ENCODE results near the gene KLK12. TPM values are rescaled to one million over a fixed set of nuclear protein-coding genes. Genes with fewer than 3 reads are reported as not detected.

Gene KLK12
- total RNA-seq, 1 donor from 2014 or later: not detected

- no peak for DNase-seq (ENCODE audit: low spot score in 2 of 2, unreplicated experiment in 2 of 2)
- H3K4me3 Mint-ChIP-seq: no peak overlapping the region
- no peaks in the 10 kb centered on the region for H3K36me3 Mint-ChIP-seq
Measured at GRCh38 chr19:50982186-50982585, 52.6 kb downstream of the KLK12 start.

DNA sequence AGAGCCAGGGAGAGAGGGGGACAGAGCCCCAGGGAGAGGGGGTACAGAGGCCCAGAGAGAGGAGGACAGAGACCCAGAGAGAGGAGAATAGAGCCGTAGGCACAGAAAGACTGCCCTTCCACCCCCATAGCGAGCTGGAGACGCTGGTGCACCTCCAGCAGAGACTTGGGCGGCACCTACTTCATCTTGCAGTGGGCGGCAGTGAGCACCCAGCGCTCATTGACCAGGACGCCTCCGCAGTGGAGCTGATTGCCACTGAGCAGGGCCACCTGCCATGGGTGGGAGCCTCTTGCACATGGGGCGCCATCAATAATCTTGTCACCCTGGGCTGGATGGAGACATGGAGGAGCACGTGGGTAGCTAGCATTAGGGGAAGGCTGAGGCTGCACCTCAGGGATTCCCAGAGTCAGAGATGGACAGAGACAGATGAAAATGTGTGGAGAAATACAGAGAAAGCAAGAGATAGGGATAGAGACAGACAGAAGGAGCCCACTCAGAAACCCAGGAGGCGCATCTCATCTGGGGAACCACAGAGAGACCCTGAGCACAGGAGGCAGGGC is 53.1 kb downstream of the KLK12 start:
- Mint-ChIP-seq H3K4me3 (no peak overlapping the region), H3K36me3 (no peaks in the 10 kb centered on the region), H3K27me3 (ENCODE audit: low read depth) (peaks cover 48% of the 10 kb centered on the region), H3K27ac (no peak overlapping the region), H3K4me1 (peaks cover 11% of the 10 kb centered on the region), H3K9me3 (peaks cover 4% of the 10 kb centered on the region)
- DNase-seq (ENCODE audit: low spot score in 2 of 2, unreplicated experiment in 2 of 2): no peak
- TF ChIP-seq, protein P1, sequence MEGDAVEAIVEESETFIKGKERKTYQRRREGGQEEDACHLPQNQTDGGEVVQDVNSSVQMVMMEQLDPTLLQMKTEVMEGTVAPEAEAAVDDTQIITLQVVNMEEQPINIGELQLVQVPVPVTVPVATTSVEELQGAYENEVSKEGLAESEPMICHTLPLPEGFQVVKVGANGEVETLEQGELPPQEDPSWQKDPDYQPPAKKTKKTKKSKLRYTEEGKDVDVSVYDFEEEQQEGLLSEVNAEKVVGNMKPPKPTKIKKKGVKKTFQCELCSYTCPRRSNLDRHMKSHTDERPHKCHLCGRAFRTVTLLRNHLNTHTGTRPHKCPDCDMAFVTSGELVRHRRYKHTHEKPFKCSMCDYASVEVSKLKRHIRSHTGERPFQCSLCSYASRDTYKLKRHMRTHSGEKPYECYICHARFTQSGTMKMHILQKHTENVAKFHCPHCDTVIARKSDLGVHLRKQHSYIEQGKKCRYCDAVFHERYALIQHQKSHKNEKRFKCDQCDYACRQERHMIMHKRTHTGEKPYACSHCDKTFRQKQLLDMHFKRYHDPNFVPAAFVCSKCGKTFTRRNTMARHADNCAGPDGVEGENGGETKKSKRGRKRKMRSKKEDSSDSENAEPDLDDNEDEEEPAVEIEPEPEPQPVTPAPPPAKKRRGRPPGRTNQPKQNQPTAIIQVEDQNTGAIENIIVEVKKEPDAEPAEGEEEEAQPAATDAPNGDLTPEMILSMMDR (IDR thresholded peaks at IDR 0.05; ENCODE audit: unreplicated experiment): no peak

More at GRCh38 chr19:50982186-50982585, 52.6 kb downstream of the KLK12 start:
- H3K9me3 Mint-ChIP-seq: peaks cover 4% of the 10 kb centered on the region
- no peak overlapping the region for H3K27ac Mint-ChIP-seq
- TF ChIP-seq, protein P1 (IDR thresholded peaks at IDR 0.05; ENCODE audit: unreplicated experiment): no peak
- peaks cover 51% of the 10 kb centered on the region for H3K27me3 Mint-ChIP-seq (ENCODE audit: low read depth)
- H3K4me1 Mint-ChIP-seq: peaks cover 11% of the 10 kb centered on the region

GRCh38 chr19:50980208-50980607 is 54.6 kb downstream of the KLK12 start:
- Mint-ChIP-seq H3K27me3 (ENCODE audit: low read depth) (peaks cover 38% of the 10 kb centered on the region), H3K4me1 (peaks cover 21% of the 10 kb centered on the region), H3K36me3 (no peaks in the 10 kb centered on the region), H3K4me3 (no peak overlapping the region), H3K27ac (no peak overlapping the region), H3K9me3 (peaks cover 3% of the 10 kb centered on the region)
- TF ChIP-seq, protein P1 (IDR thresholded peaks at IDR 0.05; ENCODE audit: unreplicated experiment): no peak
- no peak for DNase-seq (ENCODE audit: low spot score in 2 of 2, unreplicated experiment in 2 of 2)

- Mint-ChIP-seq H3K27ac (peak overlapping the region; percentile 34), H3K9me3 (no peaks in the 10 kb centered on the region), H3K4me3 (no peak overlapping the region), H3K4me1 (peaks cover 21% of the 10 kb centered on the region), H3K27me3 (ENCODE audit: low read depth) (peaks cover 33% of the 10 kb centered on the region), H3K36me3 (no peaks in the 10 kb centered on the region)
- TF ChIP-seq, protein P1 (IDR thresholded peaks at IDR 0.05; ENCODE audit: unreplicated experiment): no peak
- no peak for DNase-seq (ENCODE audit: low spot score in 2 of 2, unreplicated experiment in 2 of 2)
Measured at GRCh38 chr19:50979758-50980157, 55.0 kb downstream of the KLK12 start.

Other genes starting within 250 kb of the KLK12 start
- not detected in 3 replicates for gene ACP4, start 244.6 kb downstream of the KLK12 start, total RNA-seq
- 0.27 to 0.40 TPM in 2 of 3 replicates, not detected in the other for gene KLK1, start 211.2 kb downstream of the KLK12 start, total RNA-seq
- gene KLK15, start 201.4 kb downstream of the KLK12 start, total RNA-seq: not detected in 3 replicates
- gene KLK3, start 180.1 kb downstream of the KLK12 start, total RNA-seq: not detected in 3 replicates
- gene KLK2, start 161.6 kb downstream of the KLK12 start, total RNA-seq: not detected in 3 replicates
- gene KLK4, start 123.6 kb downstream of the KLK12 start, total RNA-seq: not detected in 3 replicates
- gene KLK5, start 82.0 kb downstream of the KLK12 start, total RNA-seq: 8.9 to 11.5 TPM (median 9.5 TPM) in 3 replicates
- gene KLK6, start 65.4 kb downstream of the KLK12 start, total RNA-seq: 14.6 to 15.4 TPM (median 15.4 TPM) in 3 replicates
- 0.52 to 1.3 TPM (median 0.97 TPM) in 3 replicates for gene KLK7, start 51.1 kb downstream of the KLK12 start, total RNA-seq
- gene KLK8, start 33.4 kb downstream of the KLK12 start, total RNA-seq: 5.4 to 8.6 TPM (median 6.9 TPM) in 3 replicates
- 1.4 to 2.2 TPM (median 2.1 TPM) in 3 replicates for gene KLK10, start 15.3 kb downstream of the KLK12 start, total RNA-seq
- gene KLK11, start 8.4 kb downstream of the KLK12 start, total RNA-seq: not detected in 3 replicates
- gene KLK13, start 30.1 kb upstream of the KLK12 start, total RNA-seq: 0.27 to 0.54 TPM (median 0.43 TPM) in 3 replicates
- 0.45 to 0.99 TPM (median 0.47 TPM) in 3 replicates for gene KLK14, start 47.9 kb upstream of the KLK12 start, total RNA-seq
- gene CTU1, start 73.4 kb upstream of the KLK12 start, total RNA-seq: 7.5 to 7.9 TPM (median 7.7 TPM) in 3 replicates
- gene SIGLEC9, start 89.9 kb upstream of the KLK12 start, total RNA-seq: not detected in 3 replicates
- gene SIGLEC7, start 107.3 kb upstream of the KLK12 start, total RNA-seq: not detected in 3 replicates
- gene CD33, start 190.1 kb upstream of the KLK12 start, total RNA-seq: not detected in 3 replicates
- gene SIGLECL1, start 216.1 kb upstream of the KLK12 start, total RNA-seq: not detected in 3 replicates

Measured in mesothelial cell of epicardium (in vitro differentiated cells).